ENCODE results near the gene ATXN10. TPM values are rescaled to one million over a fixed set of nuclear protein-coding genes. Genes with fewer than 3 reads are reported as not detected.

ATXN10 gene
- total and polyA plus RNA-seq, 3 donors from 2014 or later, result 171 to 204 (median 176) TPM

- no peak overlapping the region for H3K27ac ChIP-seq
- DNase-seq, result no peak
- H3K9me3 ChIP-seq, result no peaks in the 10 kb centered on the region
- no peak overlapping the region for H3K4me3 ChIP-seq
- no peaks in the 10 kb centered on the region for H3K27me3 ChIP-seq
- TF ChIP-seq CTCF (IDR thresholded peaks at IDR 0.05) (no peak), POLR2A (IDR thresholded peaks at IDR 0.05) (no peak)
- H3K36me3 ChIP-seq (ENCODE audit: low read depth, missing control alignments), result no peaks in the 10 kb centered on the region
- intact Hi-C loops (cut with DNase I; ENCODE audit: low total_unique reads), result no loop called here
- H3K4me1 ChIP-seq, result peaks cover 4% of the 10 kb centered on the region
- 67% methylated on average over 8 of the region's 8 CpGs for WGBS, 2 donors
Observed at GRCh38 chr22:45836418-45837169, 165.0 kb downstream of the ATXN10 start.

- 84 to 97% methylated on average over 7 of the region's 7 CpGs for WGBS, 2 donors
- Histone ChIP-seq H3K36me3 (ENCODE audit: low read depth, missing control alignments) (no peaks in the 10 kb centered on the region), H3K9me3 (no peaks in the 10 kb centered on the region), H3K27ac (no peak overlapping the region), H3K4me3 (no peak overlapping the region), H3K27me3 (no peaks in the 10 kb centered on the region), H3K4me1 (peaks cover 4% of the 10 kb centered on the region)
- no peak for DNase-seq
- intact Hi-C loops (cut with DNase I; ENCODE audit: low total_unique reads), result no loop called here
- TF ChIP-seq CTCF (IDR thresholded peaks at IDR 0.05), result no peak
- TF ChIP-seq POLR2A (IDR thresholded peaks at IDR 0.05), result no peak
Observed at GRCh38 chr22:45837508-45837907, 165.9 kb downstream of the ATXN10 start.

- Histone ChIP-seq H3K4me1 (peaks cover 4% of the 10 kb centered on the region), H3K27ac (no peak overlapping the region), H3K4me3 (no peak overlapping the region), H3K9me3 (no peaks in the 10 kb centered on the region), H3K27me3 (no peaks in the 10 kb centered on the region), H3K36me3 (ENCODE audit: low read depth, missing control alignments) (no peaks in the 10 kb centered on the region)
- intact Hi-C loops (cut with DNase I; ENCODE audit: low total_unique reads), result no loop called here
- no peak for DNase-seq
- no peak for TF ChIP-seq POLR2A (IDR thresholded peaks at IDR 0.05)
- no peak for TF ChIP-seq CTCF (IDR thresholded peaks at IDR 0.05)
- 68 to 86% methylated on average over 5 of the region's 5 CpGs for WGBS, 2 donors
Observed at GRCh38 chr22:45838305-45838887, 166.8 kb downstream of the ATXN10 start.

- Histone ChIP-seq H3K27ac (no peak overlapping the region), H3K4me3 (no peak overlapping the region), H3K36me3 (ENCODE audit: low read depth, missing control alignments) (no peaks in the 10 kb centered on the region), H3K27me3 (no peaks in the 10 kb centered on the region), H3K9me3 (no peaks in the 10 kb centered on the region), H3K4me1 (peaks cover 4% of the 10 kb centered on the region)
- WGBS, 2 donors, result 79 to 80% methylated on average over 8 of the region's 8 CpGs
- DNase-seq, result no peak
- intact Hi-C loops (cut with DNase I; ENCODE audit: low total_unique reads), result no loop called here
- TF ChIP-seq CTCF (IDR thresholded peaks at IDR 0.05) (no peak), POLR2A (IDR thresholded peaks at IDR 0.05) (no peak)
Observed at GRCh38 chr22:45840483-45840882, 168.8 kb downstream of the ATXN10 start.
